ENCODE measurements around the gene CRIP2. TPM values are rescaled to one million over a fixed set of nuclear protein-coding genes. Genes with fewer than 3 reads are reported as not detected.

CRIP2 gene
- total and polyA plus RNA-seq, 9 of the 15 experiments (the other 6 are each of a cell fraction or from before 2014, with no cell fraction given): 0.18 to 2.0 (median 0.69) TPM; not detected in 1

GRCh38 chr14:105489542-105490266, 15.1 kb downstream of the CRIP2 start (continued):
- TF ChIP-seq ZBTB43 (CRISPR knock-in tag; IDR thresholded peaks at IDR 0.05) (no peak), ZNF609 (CRISPR knock-in tag; IDR thresholded peaks at IDR 0.05; ENCODE audit: borderline replicate concordance) (no peak), ATF7 (IDR thresholded peaks at IDR 0.05) (peak; percentile 23; the same call in 1 of the 2 replicates), ZFPM2 (CRISPR knock-in tag; IDR thresholded peaks at IDR 0.05) (no peak), SETDB1 (IDR thresholded peaks at IDR 0.05; ENCODE audit: low read length) (no peak), CAMTA2 (CRISPR knock-in tag; conservative IDR thresholded peaks at IDR 0.05) (no peak), GABPB1 (CRISPR knock-in tag; IDR thresholded peaks at IDR 0.05) (peak; percentile 48; the same call in 1 of the 2 replicates), BRCA1 (IDR thresholded peaks at IDR 0.05) (no peak), BRCA1 (CRISPR knock-in tag; IDR thresholded peaks at IDR 0.05) (no peak), HLTF (IDR thresholded peaks at IDR 0.05) (no peak), ZBTB2 (IDR thresholded peaks at IDR 0.05) (0 out of 2 replicates have a peak, but pooled peaks have one; percentile 43), ZNF263 (CRISPR knock-in tag; IDR thresholded peaks at IDR 0.05; ENCODE audit: borderline replicate concordance) (peak; percentile 84), E2F1 (CRISPR knock-in tag; IDR thresholded peaks at IDR 0.05) (no peak), ATF3 (IDR thresholded peaks at IDR 0.05) (no peak), ATF3 (CRISPR knock-in tag; conservative IDR thresholded peaks at IDR 0.05) (no peak), CSDE1 (IDR thresholded peaks at IDR 0.05) (no peak), ZNF778 (CRISPR knock-in tag; IDR thresholded peaks at IDR 0.05) (no peak), ZC3H11A (IDR thresholded peaks at IDR 0.05; ENCODE audit: low read depth, low read length) (no peak), SIN3A (IDR thresholded peaks at IDR 0.05; ENCODE audit: borderline replicate concordance in 2 of 2, control insufficient read depth in 1 of 2, low read depth in 2 of 2, low read length in 2 of 2) (no peak)
